MCF 10A (cell line): ENCODE results near the gene ZNF274. TPM values are rescaled to one million over a fixed set of nuclear protein-coding genes. Genes with fewer than 3 reads are reported as not detected.
"Not testable (repeated sequence)": the region's sequence is repeated elsewhere in the genome, so short reads cannot be mapped to it uniquely, and the experiment has no call there.

ENCODE experiments used
- BruUV-seq: library from RNA; stranded (reverse); fragments of 400-500 nt; replicated peaks from 2 replicates; lab custom pipeline; 2021; lab: Mats Ljungman, UMichigan
- CTCF ChIA-PET: fragments of 300-600 bp; sonication (Branson Sonifier 250); formaldehyde crosslinking; extraction: SDS; loops from one replicate; lab custom pipeline; 2021; ENCODE audit warnings: antibody characterized with exemption, inconsistent platforms; lab: Yijun Ruan, JAX
- POLR2A ChIA-PET: fragments of 300-600, 350-650 bp; sonication (Branson Sonifier 250); formaldehyde crosslinking; extraction: SDS; loops from one replicate; lab custom pipeline; 2020; ENCODE audit warnings: antibody characterized with exemption, inconsistent platforms; lab: Yijun Ruan, JAX
- DNase-seq: peaks from one replicate; pipeline ENCODE4 v3.0.0-alpha.2; 2018; ENCODE audit not compliant: unreplicated experiment
- H3K27ac Mint-ChIP-seq: one replicate; pipeline ENCODE4 v1.8.0; 2022; ENCODE audit warnings: mild to moderate bottlenecking, low read depth, mixed read lengths; ENCODE audit not compliant: unreplicated experiment
- H3K27me3 Mint-ChIP-seq: one replicate; pipeline ENCODE4 v1.8.0; 2022; ENCODE audit warnings: mixed read lengths; ENCODE audit not compliant: insufficient read depth, unreplicated experiment
- H3K36me3 Mint-ChIP-seq: one replicate; pipeline ENCODE4 v1.8.0; 2022; ENCODE audit warnings: mild to moderate bottlenecking, moderate library complexity, mixed read lengths; ENCODE audit not compliant: insufficient read depth, unreplicated experiment
- H3K4me1 Mint-ChIP-seq: one replicate; pipeline ENCODE4 v1.8.0; 2022; ENCODE audit warnings: mixed read lengths; ENCODE audit not compliant: insufficient read depth, unreplicated experiment
- H3K4me3 Mint-ChIP-seq: one replicate; pipeline ENCODE4 v1.8.0; 2022; ENCODE audit warnings: mild to moderate bottlenecking, moderate library complexity, mixed read lengths; ENCODE audit not compliant: unreplicated experiment
- H3K9me3 Mint-ChIP-seq: one replicate; pipeline ENCODE4 v1.8.0; 2022; ENCODE audit warnings: mixed read lengths; ENCODE audit not compliant: unreplicated experiment
- intact Hi-C: fragments of 100-400 bp; cut with micrococcal nuclease; formaldehyde crosslinking; loops from 2 replicates; pipeline ENCODE4 v1.14.1; 2022
- total RNA-seq: library from RNA; stranded (reverse); gene quantifications from 2 replicates; pipeline ENCODE4 v1.2.3, GENCODE V29; 2022
- TF ChIP-seq, protein P1 (sequence below): fragments of 200-600 bp; IDR thresholded peaks from one replicate; pipeline ENCODE4 v1.8.0; 2022; ENCODE audit warnings: antibody characterized with exemption, mild to moderate bottlenecking; ENCODE audit not compliant: unreplicated experiment

Gene ZNF274
- total RNA-seq, 1 experiment from 2014 or later: 27.1 TPM

DNA sequence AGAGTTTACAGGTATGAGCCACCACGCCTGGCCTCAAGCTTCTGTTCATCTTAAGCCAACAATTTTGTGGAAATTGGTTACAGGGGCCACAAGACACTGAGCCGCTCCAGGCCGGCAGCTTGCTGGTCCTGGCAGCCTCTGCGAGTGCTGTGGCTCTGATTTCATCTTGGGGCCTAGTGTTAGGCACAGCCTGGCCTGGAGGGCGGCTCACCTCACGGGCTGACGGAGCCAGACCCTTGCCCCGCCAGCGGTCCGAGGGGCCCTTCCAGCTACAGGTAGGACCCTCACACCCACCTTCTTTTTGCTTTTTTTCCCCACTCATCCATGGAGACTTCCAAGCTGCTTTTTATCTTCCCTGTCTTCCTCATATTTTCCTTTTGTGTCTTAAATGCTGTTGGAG lies 54.5 kb downstream of the ZNF274 start:
- Mint-ChIP-seq H3K4me3 (no peak overlapping the region), H3K27me3 (no peaks in the 10 kb centered on the region), H3K9me3 (peaks cover 35% of the 10 kb centered on the region), H3K4me1 (no peaks in the 10 kb centered on the region), H3K27ac (no peak overlapping the region), H3K36me3 (peaks cover 93% of the 10 kb centered on the region)
- intact Hi-C loops: no loop called here
- no peak for DNase-seq
- ChIA-PET POLR2A (interaction anchor here (1.2 to 1.5 kb wide), 2 partner anchors 9 to 41 kb away, joined by 3 to 5 read pairs; partner anchors contain the start of genes ZNF544 and ZNF8), CTCF (no interaction called here)
- no TSS peak for BruUV-seq
- TF ChIP-seq, protein P1, sequence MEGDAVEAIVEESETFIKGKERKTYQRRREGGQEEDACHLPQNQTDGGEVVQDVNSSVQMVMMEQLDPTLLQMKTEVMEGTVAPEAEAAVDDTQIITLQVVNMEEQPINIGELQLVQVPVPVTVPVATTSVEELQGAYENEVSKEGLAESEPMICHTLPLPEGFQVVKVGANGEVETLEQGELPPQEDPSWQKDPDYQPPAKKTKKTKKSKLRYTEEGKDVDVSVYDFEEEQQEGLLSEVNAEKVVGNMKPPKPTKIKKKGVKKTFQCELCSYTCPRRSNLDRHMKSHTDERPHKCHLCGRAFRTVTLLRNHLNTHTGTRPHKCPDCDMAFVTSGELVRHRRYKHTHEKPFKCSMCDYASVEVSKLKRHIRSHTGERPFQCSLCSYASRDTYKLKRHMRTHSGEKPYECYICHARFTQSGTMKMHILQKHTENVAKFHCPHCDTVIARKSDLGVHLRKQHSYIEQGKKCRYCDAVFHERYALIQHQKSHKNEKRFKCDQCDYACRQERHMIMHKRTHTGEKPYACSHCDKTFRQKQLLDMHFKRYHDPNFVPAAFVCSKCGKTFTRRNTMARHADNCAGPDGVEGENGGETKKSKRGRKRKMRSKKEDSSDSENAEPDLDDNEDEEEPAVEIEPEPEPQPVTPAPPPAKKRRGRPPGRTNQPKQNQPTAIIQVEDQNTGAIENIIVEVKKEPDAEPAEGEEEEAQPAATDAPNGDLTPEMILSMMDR: no peak

DNA sequence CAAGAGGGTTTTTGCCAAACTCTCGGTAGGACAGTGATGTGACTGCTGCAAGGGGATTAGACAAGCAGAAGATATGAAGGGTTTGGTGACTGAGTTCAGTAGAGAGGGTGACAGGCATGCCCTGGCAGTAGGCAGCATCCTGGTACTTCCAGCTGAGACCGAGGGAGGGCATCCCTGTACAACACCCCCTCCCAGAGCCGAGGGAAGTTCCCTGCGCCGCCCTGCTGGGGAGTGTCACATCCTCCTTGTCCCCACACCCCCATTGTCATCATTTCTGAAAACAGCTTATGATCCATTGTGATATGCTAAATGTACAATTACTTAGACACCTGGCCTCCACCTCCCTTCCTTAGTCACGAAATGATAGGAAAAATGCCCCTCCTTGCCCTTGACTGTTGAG lies 60.5 kb downstream of the ZNF274 start:
- TF ChIP-seq, protein P1: no peak
- BruUV-seq: no TSS peak
- H3K27ac Mint-ChIP-seq: no peak overlapping the region
- POLR2A ChIA-PET: no interaction called here
- no peak for DNase-seq
- no peak overlapping the region for H3K4me3 Mint-ChIP-seq
- intact Hi-C loops: no loop called here
- H3K9me3 Mint-ChIP-seq: peaks cover 24% of the 10 kb centered on the region
- H3K4me1 Mint-ChIP-seq: no peaks in the 10 kb centered on the region
- CTCF ChIA-PET: no interaction called here
- H3K27me3 Mint-ChIP-seq: no peaks in the 10 kb centered on the region
- peaks cover 93% of the 10 kb centered on the region for H3K36me3 Mint-ChIP-seq

DNA sequence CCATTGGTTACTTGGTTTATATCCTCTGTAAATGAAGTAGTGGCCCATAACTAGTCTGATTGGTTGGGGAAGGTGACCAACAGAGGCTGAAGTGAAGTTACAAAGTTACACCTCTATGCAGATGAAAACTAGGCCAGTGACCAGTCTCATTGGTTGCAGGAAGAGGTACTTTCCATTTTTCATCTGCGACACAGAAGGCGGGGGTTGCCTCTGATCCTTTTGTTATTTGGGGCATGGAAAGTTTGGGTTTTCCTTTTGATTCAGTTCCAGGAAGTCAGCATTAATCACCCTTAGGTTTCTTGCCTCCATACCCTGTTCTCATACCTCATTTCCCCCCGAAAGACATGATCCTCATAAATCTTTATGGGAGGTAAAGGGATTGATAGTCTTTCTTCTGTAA lies 66.0 kb downstream of the ZNF274 start:
- Mint-ChIP-seq H3K27ac (no peak overlapping the region), H3K36me3 (peaks cover 98% of the 10 kb centered on the region), H3K27me3 (no peaks in the 10 kb centered on the region), H3K4me3 (no peak overlapping the region), H3K4me1 (no peaks in the 10 kb centered on the region), H3K9me3 (peaks cover 10% of the 10 kb centered on the region)
- ChIA-PET CTCF (interaction anchor here (0.6 to 1.0 kb wide), 2 partner anchors 18 to 258 kb away, joined by 3 to 6 read pairs; no protein-coding TSS in a partner anchor), POLR2A (interaction anchor here (1.8 kb wide), 1 partner anchor 21 kb away, joined by 6 read pairs; the partner anchor contains the start of gene ZNF544)
- intact Hi-C loops: no loop called here
- DNase-seq: no peak
- no TSS peak for BruUV-seq
- TF ChIP-seq, protein P1: no peak

DNA sequence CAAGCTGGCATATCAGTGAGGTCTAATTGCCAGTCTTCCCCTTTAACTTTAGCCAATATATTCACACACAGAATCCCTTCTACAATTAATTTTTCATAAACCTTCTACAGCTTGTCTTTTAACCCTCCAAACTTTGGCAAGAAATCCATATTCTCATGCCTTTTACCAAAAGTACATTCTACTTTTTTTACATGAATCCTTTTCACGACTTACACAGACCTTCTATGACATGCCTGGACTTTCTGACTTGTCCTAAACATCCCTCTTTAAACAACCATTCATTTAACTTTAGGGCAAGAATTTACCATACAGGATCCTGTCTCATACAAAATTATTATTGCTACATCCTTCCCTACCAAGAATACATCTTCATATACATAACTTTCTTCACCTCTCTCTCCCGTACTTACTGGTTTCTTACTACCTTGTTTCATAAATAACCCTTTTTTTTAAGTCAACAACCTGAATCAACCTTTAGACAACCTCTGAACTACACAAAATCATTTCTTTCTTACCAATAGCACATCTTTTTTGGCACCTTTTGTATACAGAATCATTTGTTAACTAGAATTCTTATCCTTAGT lies 69.3 kb downstream of the ZNF274 start:
- POLR2A ChIA-PET: no interaction called here
- H3K27me3 Mint-ChIP-seq: no peaks in the 10 kb centered on the region
- no TSS peak for BruUV-seq
- peak; percentile 44 for DNase-seq
- intact Hi-C loops: no loop called here
- H3K4me3 Mint-ChIP-seq: no peak overlapping the region
- H3K9me3 Mint-ChIP-seq: peaks cover 19% of the 10 kb centered on the region
- H3K27ac Mint-ChIP-seq: no peak overlapping the region
- no peaks in the 10 kb centered on the region for H3K4me1 Mint-ChIP-seq
- peaks cover 100% of the 10 kb centered on the region for H3K36me3 Mint-ChIP-seq
- CTCF ChIA-PET: no interaction called here
- TF ChIP-seq, protein P1: no peak

DNA sequence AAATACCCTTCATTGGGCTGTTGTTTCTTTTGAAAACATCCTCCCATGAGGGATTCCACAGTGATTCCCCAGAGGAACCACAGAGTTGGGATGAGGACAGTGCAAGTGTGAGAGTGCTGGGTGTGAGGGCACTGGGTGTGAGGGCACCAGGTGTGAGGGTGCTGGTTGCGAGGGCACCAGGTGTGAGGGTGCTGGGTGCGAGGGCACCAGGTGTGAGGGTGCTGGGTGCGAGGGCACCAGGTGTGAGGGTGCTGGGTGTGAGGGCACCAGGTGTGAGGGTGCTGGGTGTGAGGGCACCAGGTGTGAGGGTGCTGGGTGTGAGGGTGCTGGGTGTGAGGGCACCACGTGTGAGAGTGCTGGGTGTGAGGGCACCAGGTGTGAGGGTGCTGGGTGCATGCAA lies 75.4 kb downstream of the ZNF274 start:
- H3K27ac Mint-ChIP-seq, DNase-seq, CTCF ChIA-PET, H3K4me3 Mint-ChIP-seq, BruUV-seq, intact Hi-C loops, H3K4me1 Mint-ChIP-seq, H3K27me3 Mint-ChIP-seq, POLR2A ChIA-PET: not testable (repeated sequence)
- peaks cover 98% of the 10 kb centered on the region for H3K36me3 Mint-ChIP-seq
- H3K9me3 Mint-ChIP-seq: peaks cover 25% of the 10 kb centered on the region
